ENCODE results near the gene FBXO31. TPM values are rescaled to one million over a fixed set of nuclear protein-coding genes. Genes with fewer than 3 reads are reported as not detected.

The FBXO31 gene
- total RNA-seq, 1 donor from 2014 or later: 44.6 TPM

DNA sequence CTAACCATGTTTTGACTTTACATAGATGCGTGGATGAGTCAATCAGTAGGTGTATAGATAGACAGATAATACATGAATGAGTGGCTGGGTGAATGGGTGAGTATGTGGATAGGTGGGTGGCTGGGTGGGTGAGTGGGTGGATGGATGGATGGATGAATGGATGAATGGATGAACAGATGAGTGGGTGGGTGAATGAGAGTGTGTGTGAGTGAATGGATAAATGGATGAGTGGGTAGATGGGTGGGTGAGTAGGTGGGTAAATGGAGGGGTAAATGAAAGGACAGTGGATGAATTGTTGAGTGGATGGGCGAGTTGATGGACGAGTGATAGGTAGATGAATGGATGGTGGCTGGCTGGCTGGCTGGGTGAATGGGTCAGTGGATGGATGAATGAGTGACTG lies 89.6 kb downstream of the FBXO31 start:
- no peak for DNase-seq (ENCODE audit: low spot score)
- no peak for ATAC-seq

DNA sequence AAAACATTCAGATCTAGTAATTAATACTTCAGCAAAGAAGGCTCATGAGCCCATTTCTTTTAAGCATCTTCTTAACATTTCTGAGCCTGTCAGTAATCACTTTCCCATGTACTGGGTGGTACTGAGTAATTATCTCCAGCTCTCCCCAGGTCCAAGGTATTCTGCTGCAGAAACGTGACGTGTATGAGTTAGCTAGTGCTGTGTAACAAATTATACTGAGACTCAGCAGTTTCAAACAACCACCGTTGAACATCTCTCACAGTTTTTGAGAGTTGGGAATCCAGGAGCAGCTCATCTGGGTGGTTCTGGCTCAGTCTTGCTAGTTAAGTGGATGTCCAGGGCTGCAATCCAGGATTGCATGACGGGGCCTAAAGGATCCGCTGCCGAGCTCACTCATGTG lies 91.6 kb downstream of the FBXO31 start:
- ATAC-seq (no peak), DNase-seq (ENCODE audit: low spot score) (no peak)

DNA sequence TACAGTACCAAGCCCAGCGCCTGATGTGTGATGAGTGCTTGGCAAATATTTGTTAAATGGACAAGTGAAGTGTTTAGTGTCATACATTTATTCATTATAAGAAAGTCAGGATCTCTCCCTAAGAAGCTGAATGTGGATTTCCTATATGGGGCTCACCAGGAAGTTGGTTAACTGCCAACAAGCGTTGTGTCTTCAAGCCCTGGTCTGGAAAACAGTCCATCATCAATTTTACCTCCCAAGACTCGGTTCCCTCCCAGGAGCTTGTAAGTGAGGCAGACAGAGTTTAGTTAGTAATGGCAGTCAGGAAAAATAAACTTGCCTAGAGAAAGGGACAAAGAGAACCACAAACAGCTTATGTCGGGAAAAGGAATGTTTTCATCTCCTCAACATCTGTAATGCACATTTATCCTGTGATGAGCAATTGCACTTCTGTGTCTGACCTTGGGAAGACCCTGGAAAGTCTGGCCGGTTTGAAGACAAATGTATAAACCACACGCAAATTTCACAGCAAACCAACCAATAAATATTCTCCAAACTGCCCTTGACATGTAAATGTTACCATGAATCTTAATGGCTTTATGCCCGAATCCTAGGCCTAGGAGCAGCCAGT lies 94.7 kb downstream of the FBXO31 start:
- ATAC-seq (no peak), DNase-seq (ENCODE audit: low spot score) (no peak)

DNA sequence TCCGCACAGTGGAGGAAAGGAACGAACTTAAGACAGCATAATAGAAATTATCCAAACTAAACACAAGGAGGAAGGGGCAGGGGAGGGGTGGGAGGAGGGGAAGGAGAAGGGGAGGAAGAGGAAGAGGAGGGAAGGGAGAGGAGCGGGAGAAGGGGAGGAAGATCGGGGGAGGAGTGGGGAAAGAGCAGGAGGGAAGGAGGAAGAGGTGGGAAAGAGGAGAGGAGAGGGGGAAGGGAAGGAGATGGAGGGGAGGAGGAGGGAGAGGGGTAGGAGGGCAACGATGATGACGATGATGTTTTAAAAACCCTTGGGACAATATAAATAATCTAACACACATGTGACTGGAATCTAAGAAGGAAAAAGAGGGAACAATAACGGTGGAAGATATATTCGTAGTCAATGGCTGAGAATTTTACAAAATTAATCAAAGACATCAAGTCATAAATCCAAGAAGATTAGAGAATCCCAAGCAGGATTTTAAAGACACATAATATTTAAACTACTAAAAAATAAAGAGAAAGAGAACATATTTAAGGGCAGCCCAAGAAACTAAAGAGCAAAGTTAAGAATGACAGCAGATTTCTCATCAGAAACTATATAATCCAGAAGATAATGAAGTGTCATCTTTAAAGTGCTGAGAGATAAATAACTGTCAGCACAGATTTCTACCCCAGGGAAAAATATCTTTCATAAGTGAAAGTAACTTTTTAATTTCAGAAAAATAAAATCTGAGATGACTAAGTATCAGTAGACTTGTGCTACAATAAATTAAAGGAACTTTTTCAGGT lies 96.5 kb downstream of the FBXO31 start:
- DNase-seq (ENCODE audit: low spot score): no peak
- ATAC-seq: no peak

DNA sequence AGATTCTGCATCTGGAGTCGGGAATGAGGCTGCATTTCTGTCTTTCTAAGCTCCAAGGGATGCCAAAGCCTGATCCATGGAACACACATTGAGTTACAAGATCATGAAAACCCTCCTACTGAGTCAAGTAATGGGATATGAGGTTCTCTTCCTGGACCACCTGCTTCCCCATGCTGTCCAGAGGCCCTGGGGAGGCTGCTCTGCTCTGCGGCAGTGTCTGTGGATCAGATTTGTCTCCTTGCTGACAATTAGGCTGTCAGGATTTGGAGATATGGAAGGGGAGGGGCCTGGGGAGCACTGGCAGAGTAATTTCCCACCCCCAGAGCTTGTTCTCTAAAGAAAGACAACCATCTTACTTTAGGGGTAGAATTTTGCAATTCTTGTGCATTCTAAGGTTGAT lies 99.4 kb downstream of the FBXO31 start:
- ATAC-seq (no peak), DNase-seq (ENCODE audit: low spot score) (no peak)

- DNase-seq (ENCODE audit: low spot score) (no peak), ATAC-seq (no peak)
Measured at GRCh38 chr16:87279094-87279658, 104.4 kb downstream of the FBXO31 start.

DNA sequence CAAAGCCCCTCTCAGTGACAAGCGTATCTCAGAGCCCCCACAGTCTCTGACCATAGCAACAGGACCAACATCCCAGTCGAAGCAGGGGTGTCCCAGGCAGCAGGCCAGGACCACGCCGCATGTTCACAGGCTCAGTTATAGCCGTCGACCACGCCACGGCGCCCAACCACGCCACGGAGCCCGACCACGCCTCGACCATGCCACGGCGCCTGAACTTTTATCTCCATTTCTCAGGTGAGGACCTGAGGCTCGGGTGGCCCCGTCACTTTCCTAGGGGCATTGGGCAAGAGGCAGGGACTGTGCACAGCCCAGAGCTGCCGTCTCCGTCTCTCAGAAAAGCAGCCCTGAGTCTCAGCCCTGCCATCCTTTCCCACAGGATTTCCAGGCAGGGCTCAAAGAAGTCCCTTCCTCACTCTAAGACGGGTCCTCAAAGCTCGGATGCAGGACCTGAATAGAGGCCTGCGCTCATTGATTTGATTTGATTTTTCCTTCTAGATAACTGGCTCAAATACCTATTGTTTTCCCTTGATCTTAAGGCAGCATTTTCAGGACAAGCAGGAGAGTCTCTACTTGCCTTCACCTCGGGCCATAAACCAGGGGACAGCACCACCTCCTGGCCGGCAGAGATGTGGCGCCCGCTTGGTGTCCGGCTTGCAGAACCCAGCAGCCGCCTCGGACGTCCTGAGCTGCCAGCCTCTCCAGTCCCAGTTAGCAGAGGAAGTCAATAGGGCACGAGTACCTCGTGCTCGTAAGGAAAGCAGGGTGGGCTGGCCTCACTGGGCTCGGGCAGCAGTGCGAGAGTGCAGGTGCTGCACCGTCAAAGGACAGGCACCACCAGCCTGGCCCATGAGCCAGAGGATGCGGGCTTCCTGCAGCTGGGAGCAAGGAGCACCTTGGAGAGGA lies 105.1 kb downstream of the FBXO31 start:
- ATAC-seq: peak; percentile 99
- peak; percentile 71 for DNase-seq (ENCODE audit: low spot score)

Other genes starting within 250 kb of the FBXO31 start
- gene C16orf95, start 66.4 kb downstream of the FBXO31 start, total RNA-seq: 5.4 TPM
- 15.1 TPM for gene MAP1LC3B, start 8.6 kb upstream of the FBXO31 start, total RNA-seq
- 19.3 TPM for gene ZCCHC14, start 109.2 kb upstream of the FBXO31 start, total RNA-seq
- not detected for gene JPH3, start 218.7 kb upstream of the FBXO31 start, total RNA-seq

Data from left lobe of liver (tissue), 2 donors.